Glomerular endothelial cell (primary cell): ENCODE results near the gene AGBL1. TPM values are rescaled to one million over a fixed set of nuclear protein-coding genes. Genes with fewer than 3 reads are reported as not detected.

Experiments
- DNase-seq: peaks from one replicate; pipeline ENCODE4 v3.0.0-alpha.2; 2011; ENCODE audit warnings: low read depth, low spot score; ENCODE audit errors: extremely low read depth
- total RNA-seq: library from RNA; depleted of rRNA; stranded (reverse); fragments of >200 nt; gene quantifications from 2 replicates; pipeline ENCODE4 v1.2.3, GENCODE V29; 2015

AGBL1 gene
- total RNA-seq, result not detected in 2 replicates

- no peak for DNase-seq
Observed at GRCh38 chr15:86079508-86080266, at the start of gene AGBL1. Gene AGBL1 (plus strand): TSS chr15:86079871.

- no peak for DNase-seq
Observed at GRCh38 chr15:86034904-86035303, 44.8 kb upstream of the AGBL1 start.

GRCh38 chr15:86036243-86036642 is 43.4 kb upstream of the AGBL1 start:
- no peak for DNase-seq

GRCh38 chr15:86038491-86038890 is 41.2 kb upstream of the AGBL1 start:
- DNase-seq, result no peak

GRCh38 chr15:86040356-86041033 is 39.2 kb upstream of the AGBL1 start:
- DNase-seq, result no peak

GRCh38 chr15:86041399-86041798 is 38.3 kb upstream of the AGBL1 start:
- DNase-seq, result no peak

GRCh38 chr15:86042226-86042625 is 37.4 kb upstream of the AGBL1 start:
- no peak for DNase-seq

GRCh38 chr15:86044981-86045380 is 34.7 kb upstream of the AGBL1 start:
- no peak for DNase-seq

- DNase-seq, result no peak
Observed at GRCh38 chr15:86054338-86054737, 25.3 kb upstream of the AGBL1 start.

- no peak for DNase-seq
Observed at GRCh38 chr15:86055688-86056087, 24.0 kb upstream of the AGBL1 start.

- no peak for DNase-seq
Observed at GRCh38 chr15:86059851-86060250, 19.8 kb upstream of the AGBL1 start.

GRCh38 chr15:86060674-86061073 is 19.0 kb upstream of the AGBL1 start:
- no peak for DNase-seq

GRCh38 chr15:86061581-86061980 is 18.1 kb upstream of the AGBL1 start:
- DNase-seq, result no peak

GRCh38 chr15:86062646-86063243 is 16.9 kb upstream of the AGBL1 start:
- DNase-seq, result no peak

GRCh38 chr15:86063356-86064095 is 16.1 kb upstream of the AGBL1 start:
- no peak for DNase-seq

GRCh38 chr15:86064326-86064725 is 15.3 kb upstream of the AGBL1 start:
- no peak for DNase-seq

GRCh38 chr15:86066174-86066834 is 13.4 kb upstream of the AGBL1 start:
- DNase-seq, result no peak

GRCh38 chr15:86073281-86073680 is 6.4 kb upstream of the AGBL1 start:
- no peak for DNase-seq

- no peak for DNase-seq
Observed at GRCh38 chr15:86076468-86076867, 3.2 kb upstream of the AGBL1 start.

GRCh38 chr15:86077070-86077469 is 2.6 kb upstream of the AGBL1 start:
- DNase-seq, result no peak

GRCh38 chr15:86080302-86080701 is 631 bp downstream of the AGBL1 start:
- no peak for DNase-seq
